Measurements from ENCODE around the gene CLINT1.

DNA sequence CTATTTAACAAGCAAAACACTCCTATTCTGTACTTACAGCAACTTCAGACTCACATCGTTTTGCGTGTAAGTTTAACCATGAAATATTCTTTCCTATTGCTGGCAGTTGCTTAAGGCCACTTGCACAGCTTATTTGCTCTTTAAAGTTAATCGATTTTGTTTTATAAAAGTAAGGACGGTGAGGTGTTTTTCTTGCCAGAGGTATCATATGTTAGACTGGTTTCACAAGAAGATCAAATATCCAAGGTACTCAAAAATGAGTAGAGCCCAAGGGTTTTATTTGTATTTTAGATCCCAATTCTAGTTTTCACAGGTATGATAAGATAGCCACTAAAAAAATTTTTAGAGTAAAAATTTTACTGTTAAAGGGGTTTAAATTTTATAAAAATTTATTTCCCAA lies 16.2 kb downstream of the CLINT1 start:
- TF ChIP-seq, protein P1, sequence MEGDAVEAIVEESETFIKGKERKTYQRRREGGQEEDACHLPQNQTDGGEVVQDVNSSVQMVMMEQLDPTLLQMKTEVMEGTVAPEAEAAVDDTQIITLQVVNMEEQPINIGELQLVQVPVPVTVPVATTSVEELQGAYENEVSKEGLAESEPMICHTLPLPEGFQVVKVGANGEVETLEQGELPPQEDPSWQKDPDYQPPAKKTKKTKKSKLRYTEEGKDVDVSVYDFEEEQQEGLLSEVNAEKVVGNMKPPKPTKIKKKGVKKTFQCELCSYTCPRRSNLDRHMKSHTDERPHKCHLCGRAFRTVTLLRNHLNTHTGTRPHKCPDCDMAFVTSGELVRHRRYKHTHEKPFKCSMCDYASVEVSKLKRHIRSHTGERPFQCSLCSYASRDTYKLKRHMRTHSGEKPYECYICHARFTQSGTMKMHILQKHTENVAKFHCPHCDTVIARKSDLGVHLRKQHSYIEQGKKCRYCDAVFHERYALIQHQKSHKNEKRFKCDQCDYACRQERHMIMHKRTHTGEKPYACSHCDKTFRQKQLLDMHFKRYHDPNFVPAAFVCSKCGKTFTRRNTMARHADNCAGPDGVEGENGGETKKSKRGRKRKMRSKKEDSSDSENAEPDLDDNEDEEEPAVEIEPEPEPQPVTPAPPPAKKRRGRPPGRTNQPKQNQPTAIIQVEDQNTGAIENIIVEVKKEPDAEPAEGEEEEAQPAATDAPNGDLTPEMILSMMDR (IDR thresholded peaks at IDR 0.05; ENCODE audit: low read depth, low read length) = no peak
- TF ChIP-seq EZH2phosphoT487 (IDR thresholded peaks at IDR 0.05; ENCODE audit: low read depth) = no peak
